Mammary microvascular endothelial cell (primary cell): ENCODE measurements around the gene PLEKHG7. TPM values are rescaled to one million over a fixed set of nuclear protein-coding genes. Genes with fewer than 3 reads are reported as not detected.

Experiments used
- total RNA-seq: library from RNA; depleted of rRNA; stranded (reverse); fragments of >200 nt; gene quantifications from 2 replicates; pipeline ENCODE4 v1.2.3, GENCODE V29; 2015

Gene PLEKHG7, protein sequence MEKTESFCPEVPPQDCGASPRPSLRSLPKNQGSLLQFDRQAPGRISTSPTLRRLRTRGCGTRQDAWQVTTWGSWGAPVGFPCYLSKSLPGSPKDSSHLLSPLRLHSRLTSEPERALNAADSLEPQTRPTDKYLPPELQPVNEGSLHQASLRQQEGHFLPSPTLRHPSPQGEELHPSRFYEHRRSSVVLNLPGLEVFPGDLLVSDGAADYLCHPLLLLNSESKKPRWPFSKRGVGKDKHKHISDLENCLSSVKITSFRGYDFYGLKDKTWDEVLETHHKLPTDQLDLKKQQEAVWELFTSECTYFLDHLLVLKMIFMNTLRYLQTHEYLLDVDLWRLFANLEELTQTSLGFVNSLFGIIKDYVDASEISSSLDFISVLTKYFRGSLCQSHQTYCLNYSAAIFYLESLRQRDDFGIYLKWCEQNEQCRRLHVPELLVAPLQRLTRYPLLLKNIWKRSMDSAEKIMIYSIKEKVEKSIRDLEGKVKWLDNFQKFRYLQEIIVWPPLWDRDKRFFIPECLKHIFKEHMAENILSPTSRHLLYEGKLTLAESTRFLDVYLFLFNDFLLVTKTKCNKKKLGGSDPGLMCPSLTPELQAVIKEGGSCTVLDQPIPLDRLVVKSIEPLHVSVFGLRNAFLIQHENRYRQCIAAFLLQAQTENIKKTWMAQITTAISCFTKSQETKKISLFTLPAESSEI
- total RNA-seq, result not detected in 2 replicates

DNA sequence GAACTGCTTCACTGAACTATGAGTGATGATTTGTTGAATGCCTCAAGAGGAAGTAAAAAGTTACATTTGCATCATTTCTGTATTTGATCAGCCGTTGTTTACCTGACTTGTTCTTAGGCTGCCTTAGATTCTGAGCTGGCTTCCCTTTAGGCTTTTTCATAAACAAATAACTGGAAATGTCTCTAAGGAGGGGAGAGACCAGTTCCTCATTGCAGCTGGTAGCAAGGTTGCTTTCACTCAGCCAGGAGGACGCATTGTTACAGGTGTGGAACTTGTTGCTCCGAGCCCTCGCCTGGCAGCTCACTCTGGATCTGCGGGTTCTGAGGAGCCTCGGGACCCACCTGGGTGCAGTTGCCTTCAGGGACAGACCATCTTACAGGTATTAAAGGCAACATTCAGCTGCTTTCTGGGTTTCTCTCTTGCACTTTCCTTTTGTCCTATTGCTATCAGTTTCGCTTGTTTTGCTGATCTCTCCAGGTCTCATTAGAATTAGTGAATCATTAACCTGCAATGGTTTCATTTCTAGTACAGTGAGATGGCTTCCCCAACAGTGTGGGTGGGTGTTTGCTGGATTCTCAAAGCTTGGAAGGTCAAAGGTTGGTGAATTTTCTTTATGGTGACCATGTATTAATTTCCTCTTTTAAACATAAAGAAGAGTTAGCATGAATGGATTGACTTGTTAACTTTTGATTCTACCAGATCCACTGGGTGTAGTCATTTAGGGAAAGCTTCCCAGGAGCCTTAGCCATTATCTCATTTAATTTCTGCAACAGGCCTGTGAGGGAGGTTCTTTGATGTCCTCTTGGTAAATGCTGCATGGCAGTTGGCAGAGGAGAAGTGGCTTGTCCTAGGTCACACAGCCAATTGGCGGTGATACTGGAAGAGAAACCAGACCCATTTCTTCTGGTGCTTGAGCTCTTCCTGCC is at the start of gene PLEKHG7:
TSS of gene PLEKHG7 (plus strand) at position 236 of the 926 bp plus-strand sequence. CDS start 3,643 bp downstream, outside the sequence.

Other genes with a start within 250 kb of the PLEKHG7 start
- gene EEA1, start 226.3 kb downstream of the PLEKHG7 start, total RNA-seq, result 16.2 and 17.2 TPM in 2 replicates